HepG2 (cell line): Measurements from ENCODE around the gene DMPK. TPM values are rescaled to one million over a fixed set of nuclear protein-coding genes. Genes with fewer than 3 reads are reported as not detected.

Experiments used
- HDAC1 ChIP-seq: sonication (generic); formaldehyde crosslinking; IDR thresholded peaks from 2 replicates; pipeline ENCODE4 v1.5.1; 2020; ENCODE audit warnings: mild to moderate bottlenecking, missing genetic modification reagents
- HOXA5 ChIP-seq: sonication (generic); formaldehyde crosslinking; IDR thresholded peaks from 2 replicates; pipeline ENCODE4 v1.4.0; 2020; ENCODE audit warnings: missing genetic modification reagents
- MED8 ChIP-seq: sonication (generic); formaldehyde crosslinking; IDR thresholded peaks from 2 replicates; pipeline ENCODE4 v1.8.1; 2023; ENCODE audit warnings: mild to moderate bottlenecking, missing genetic modification reagents; ENCODE audit not compliant: insufficient replicate concordance
- MEIS1 ChIP-seq: sonication (generic); formaldehyde crosslinking; IDR thresholded peaks from 2 replicates; pipeline ENCODE4 v1.9.0; 2021; ENCODE audit warnings: mild to moderate bottlenecking, missing genetic modification reagents, moderate library complexity, borderline replicate concordance
- NFATC3 ChIP-seq: sonication (generic); formaldehyde crosslinking; IDR thresholded peaks from 2 replicates; pipeline ENCODE4 v1.5.1; 2020; ENCODE audit warnings: mild to moderate bottlenecking, missing genetic modification reagents
- PHF20 ChIP-seq: sonication (generic); formaldehyde crosslinking; IDR thresholded peaks from 2 replicates; pipeline ENCODE4 v1.5.0; 2020; ENCODE audit warnings: mild to moderate bottlenecking, missing genetic modification reagents
- PHF5A ChIP-seq: IDR thresholded peaks from one replicate; pipeline ENCODE4 v1.6.1; 2018; ENCODE audit warnings: low read depth, missing genetic modification reagents; ENCODE audit not compliant: unreplicated experiment
- SALL2 ChIP-seq: sonication (generic); formaldehyde crosslinking; IDR thresholded peaks from 2 replicates; pipeline ENCODE4 v1.8.1; 2023; ENCODE audit warnings: mild to moderate bottlenecking, missing genetic modification reagents, inconsistent platforms
- ZNF747 ChIP-seq: sonication (generic); formaldehyde crosslinking; IDR thresholded peaks from 2 replicates; pipeline ENCODE4 v1.8.1; 2023; ENCODE audit warnings: missing genetic modification reagents, mild to moderate bottlenecking, borderline replicate concordance
- ZNF75D ChIP-seq: sonication (generic); formaldehyde crosslinking; IDR thresholded peaks from 2 replicates; pipeline ENCODE4 v1.8.1; 2023; ENCODE audit warnings: missing genetic modification reagents, mild to moderate bottlenecking, borderline replicate concordance
- polyA plus RNA-seq, 8 experiments: library from polyadenylated mRNA; depleted of rRNA in 3 of 8; stranded (reverse) in 7 of 8; unstranded in 1 of 8; fragments of >200 nt; fragmentation: Illumina TruSeq in 4 of 8; extraction: Trizol in 4 of 8; gene quantifications; 2 replicates each; pipeline versions ENCODE4 v1.2.1 to v1.2.3, GENCODE V29; 2011 to 2016; ENCODE audit warnings: low read depth in 4 of 8, missing spikeins in 1 of 8, mixed read lengths in 1 of 8; ENCODE audit not compliant: insufficient read depth in 1 of 8
- total RNA-seq, 5 experiments: library from RNA; depleted of rRNA; stranded (reverse); fragments of >200 nt; fragmentation: Illumina TruSeq; extraction: Trizol; gene quantifications; 2 replicates each; pipeline ENCODE4 v1.2.3, GENCODE V29; 2016; ENCODE audit warnings: low read depth in 1 of 5
- TF ChIP-seq, protein P1 (sequence below): sonication (generic); formaldehyde crosslinking; IDR thresholded peaks from 2 replicates; pipeline ENCODE4 v1.4.0; 2020; ENCODE audit warnings: missing genetic modification reagents
- TF ChIP-seq, protein P2 (sequence below): sonication (generic); formaldehyde crosslinking; IDR thresholded peaks from 2 replicates; pipeline ENCODE4 v1.5.0; 2020; ENCODE audit warnings: mild to moderate bottlenecking, missing genetic modification reagents
- TF ChIP-seq, protein P3 (sequence below): sonication (generic); formaldehyde crosslinking; IDR thresholded peaks from 2 replicates; pipeline ENCODE4 v1.4.0; 2020; ENCODE audit warnings: missing genetic modification reagents, borderline replicate concordance
- TF ChIP-seq, protein P4 (sequence below): sonication (generic); formaldehyde crosslinking; IDR thresholded peaks from 2 replicates; pipeline ENCODE4 v1.4.0; 2020; ENCODE audit warnings: missing genetic modification reagents
- TF ChIP-seq, protein P5 (sequence below): fragments of 450-650 bp; IDR thresholded peaks from 2 replicates; pipeline ENCODE4 v1.6.1; 2016

Gene DMPK
- total and polyA plus RNA-seq, 2 of the 13 experiments (the other 11 are each of a cell fraction or from before 2014, with no cell fraction given): 5.3 to 8.8 TPM

DNA sequence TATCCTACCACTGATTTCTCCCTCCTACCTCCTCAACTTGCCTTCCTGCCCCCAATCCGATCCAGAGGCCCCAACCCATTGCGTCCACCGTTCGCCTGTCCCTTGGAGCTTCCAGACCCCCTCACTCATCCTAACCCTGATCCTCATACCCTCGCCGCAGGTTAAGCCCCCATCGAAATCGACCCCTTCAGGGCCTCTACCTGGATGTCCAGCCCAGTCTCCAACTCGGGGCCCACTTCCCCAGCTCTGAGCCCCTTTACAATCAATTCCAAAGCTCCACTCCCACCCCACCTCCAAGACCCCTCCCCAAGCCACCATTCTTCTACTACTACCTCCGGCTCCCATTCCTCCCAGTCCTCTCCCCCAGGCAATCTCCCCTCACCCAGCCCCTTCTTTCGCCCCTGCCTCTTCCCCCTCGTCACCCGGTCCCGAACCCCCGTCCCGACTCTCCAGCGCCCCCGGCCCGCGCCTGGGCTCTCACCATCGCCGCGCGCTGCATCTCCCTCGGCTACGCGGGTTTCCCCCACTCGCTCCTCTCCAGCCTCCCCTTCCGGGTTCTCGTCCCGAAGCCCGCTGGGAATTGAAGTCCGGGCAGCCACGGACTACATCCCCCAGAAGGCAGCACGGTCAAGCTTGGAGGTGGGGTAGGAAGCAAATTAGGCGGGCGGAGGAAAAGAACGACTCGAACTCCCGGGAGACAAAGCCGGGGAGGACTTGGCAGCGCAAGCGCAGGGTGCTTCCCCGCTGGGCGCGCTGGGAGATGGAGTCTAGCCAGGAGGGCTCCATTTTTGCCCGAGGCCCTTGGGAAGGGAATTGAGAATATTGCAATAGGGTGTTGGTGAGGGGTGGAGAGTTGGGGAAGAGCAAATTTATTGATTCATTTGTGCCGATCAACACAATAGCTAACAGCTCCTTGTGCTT, 51.7 kb downstream of the DMPK start, which contains the start of gene FBXO46 (continued):
- peak; percentile 53; the same call in 1 of the 2 replicates for TF ChIP-seq NFATC3 (CRISPR knock-in tag)
- TF ChIP-seq, protein P1, sequence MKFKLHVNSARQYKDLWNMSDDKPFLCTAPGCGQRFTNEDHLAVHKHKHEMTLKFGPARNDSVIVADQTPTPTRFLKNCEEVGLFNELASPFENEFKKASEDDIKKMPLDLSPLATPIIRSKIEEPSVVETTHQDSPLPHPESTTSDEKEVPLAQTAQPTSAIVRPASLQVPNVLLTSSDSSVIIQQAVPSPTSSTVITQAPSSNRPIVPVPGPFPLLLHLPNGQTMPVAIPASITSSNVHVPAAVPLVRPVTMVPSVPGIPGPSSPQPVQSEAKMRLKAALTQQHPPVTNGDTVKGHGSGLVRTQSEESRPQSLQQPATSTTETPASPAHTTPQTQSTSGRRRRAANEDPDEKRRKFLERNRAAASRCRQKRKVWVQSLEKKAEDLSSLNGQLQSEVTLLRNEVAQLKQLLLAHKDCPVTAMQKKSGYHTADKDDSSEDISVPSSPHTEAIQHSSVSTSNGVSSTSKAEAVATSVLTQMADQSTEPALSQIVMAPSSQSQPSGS: 0 out of 2 replicates have a peak, but pooled peaks have one; percentile 25
- peak; percentile 39; the same call in 1 of the 2 replicates for TF ChIP-seq HOXA5
- TF ChIP-seq, protein P2, sequence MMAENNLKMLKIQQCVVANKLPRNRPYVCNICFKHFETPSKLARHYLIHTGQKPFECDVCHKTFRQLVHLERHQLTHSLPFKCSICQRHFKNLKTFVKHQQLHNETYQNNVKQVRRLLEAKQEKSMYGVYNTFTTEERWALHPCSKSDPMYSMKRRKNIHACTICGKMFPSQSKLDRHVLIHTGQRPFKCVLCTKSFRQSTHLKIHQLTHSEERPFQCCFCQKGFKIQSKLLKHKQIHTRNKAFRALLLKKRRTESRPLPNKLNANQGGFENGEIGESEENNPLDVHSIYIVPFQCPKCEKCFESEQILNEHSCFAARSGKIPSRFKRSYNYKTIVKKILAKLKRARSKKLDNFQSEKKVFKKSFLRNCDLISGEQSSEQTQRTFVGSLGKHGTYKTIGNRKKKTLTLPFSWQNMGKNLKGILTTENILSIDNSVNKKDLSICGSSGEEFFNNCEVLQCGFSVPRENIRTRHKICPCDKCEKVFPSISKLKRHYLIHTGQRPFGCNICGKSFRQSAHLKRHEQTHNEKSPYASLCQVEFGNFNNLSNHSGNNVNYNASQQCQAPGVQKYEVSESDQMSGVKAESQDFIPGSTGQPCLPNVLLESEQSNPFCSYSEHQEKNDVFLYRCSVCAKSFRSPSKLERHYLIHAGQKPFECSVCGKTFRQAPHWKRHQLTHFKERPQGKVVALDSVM (CRISPR knock-in tag): peak; percentile 55; the same call in 1 of the 2 replicates
- no peak for TF ChIP-seq ZNF75D
- peak; percentile 65; the same call in 1 of the 2 replicates for TF ChIP-seq SALL2 (CRISPR knock-in tag)
- TF ChIP-seq, protein P3, sequence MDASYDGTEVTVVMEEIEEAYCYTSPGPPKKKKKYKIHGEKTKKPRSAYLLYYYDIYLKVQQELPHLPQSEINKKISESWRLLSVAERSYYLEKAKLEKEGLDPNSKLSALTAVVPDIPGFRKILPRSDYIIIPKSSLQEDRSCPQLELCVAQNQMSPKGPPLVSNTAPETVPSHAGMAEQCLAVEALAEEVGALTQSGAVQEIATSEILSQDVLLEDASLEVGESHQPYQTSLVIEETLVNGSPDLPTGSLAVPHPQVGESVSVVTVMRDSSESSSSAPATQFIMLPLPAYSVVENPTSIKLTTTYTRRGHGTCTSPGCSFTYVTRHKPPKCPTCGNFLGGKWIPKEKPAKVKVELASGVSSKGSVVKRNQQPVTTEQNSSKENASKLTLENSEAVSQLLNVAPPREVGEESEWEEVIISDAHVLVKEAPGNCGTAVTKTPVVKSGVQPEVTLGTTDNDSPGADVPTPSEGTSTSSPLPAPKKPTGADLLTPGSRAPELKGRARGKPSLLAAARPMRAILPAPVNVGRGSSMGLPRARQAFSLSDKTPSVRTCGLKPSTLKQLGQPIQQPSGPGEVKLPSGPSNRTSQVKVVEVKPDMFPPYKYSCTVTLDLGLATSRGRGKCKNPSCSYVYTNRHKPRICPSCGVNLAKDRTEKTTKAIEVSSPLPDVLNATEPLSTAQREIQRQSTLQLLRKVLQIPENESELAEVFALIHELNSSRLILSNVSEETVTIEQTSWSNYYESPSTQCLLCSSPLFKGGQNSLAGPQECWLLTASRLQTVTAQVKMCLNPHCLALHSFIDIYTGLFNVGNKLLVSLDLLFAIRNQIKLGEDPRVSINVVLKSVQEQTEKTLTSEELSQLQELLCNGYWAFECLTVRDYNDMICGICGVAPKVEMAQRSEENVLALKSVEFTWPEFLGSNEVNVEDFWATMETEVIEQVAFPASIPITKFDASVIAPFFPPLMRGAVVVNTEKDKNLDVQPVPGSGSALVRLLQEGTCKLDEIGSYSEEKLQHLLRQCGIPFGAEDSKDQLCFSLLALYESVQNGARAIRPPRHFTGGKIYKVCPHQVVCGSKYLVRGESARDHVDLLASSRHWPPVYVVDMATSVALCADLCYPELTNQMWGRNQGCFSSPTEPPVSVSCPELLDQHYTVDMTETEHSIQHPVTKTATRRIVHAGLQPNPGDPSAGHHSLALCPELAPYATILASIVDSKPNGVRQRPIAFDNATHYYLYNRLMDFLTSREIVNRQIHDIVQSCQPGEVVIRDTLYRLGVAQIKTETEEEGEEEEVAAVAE (CRISPR knock-in tag): peak; percentile 94
- no peak for TF ChIP-seq PHF5A (CRISPR knock-in tag)
- TF ChIP-seq MEIS1: no peak
- TF ChIP-seq PHF20 (CRISPR knock-in tag): peak; percentile 81
- TF ChIP-seq ZNF747 (CRISPR knock-in tag): no peak; the same call in 1 of the 2 replicates
- TF ChIP-seq, protein P4, sequence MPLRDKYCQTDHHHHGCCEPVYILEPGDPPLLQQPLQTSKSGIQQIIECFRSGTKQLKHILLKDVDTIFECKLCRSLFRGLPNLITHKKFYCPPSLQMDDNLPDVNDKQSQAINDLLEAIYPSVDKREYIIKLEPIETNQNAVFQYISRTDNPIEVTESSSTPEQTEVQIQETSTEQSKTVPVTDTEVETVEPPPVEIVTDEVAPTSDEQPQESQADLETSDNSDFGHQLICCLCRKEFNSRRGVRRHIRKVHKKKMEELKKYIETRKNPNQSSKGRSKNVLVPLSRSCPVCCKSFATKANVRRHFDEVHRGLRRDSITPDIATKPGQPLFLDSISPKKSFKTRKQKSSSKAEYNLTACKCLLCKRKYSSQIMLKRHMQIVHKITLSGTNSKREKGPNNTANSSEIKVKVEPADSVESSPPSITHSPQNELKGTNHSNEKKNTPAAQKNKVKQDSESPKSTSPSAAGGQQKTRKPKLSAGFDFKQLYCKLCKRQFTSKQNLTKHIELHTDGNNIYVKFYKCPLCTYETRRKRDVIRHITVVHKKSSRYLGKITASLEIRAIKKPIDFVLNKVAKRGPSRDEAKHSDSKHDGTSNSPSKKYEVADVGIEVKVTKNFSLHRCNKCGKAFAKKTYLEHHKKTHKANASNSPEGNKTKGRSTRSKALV: no peak
- TF ChIP-seq MED8 (CRISPR knock-in tag): peak; percentile 47
- peak; percentile 83 for TF ChIP-seq HDAC1 (CRISPR knock-in tag)
- TF ChIP-seq, protein P5, sequence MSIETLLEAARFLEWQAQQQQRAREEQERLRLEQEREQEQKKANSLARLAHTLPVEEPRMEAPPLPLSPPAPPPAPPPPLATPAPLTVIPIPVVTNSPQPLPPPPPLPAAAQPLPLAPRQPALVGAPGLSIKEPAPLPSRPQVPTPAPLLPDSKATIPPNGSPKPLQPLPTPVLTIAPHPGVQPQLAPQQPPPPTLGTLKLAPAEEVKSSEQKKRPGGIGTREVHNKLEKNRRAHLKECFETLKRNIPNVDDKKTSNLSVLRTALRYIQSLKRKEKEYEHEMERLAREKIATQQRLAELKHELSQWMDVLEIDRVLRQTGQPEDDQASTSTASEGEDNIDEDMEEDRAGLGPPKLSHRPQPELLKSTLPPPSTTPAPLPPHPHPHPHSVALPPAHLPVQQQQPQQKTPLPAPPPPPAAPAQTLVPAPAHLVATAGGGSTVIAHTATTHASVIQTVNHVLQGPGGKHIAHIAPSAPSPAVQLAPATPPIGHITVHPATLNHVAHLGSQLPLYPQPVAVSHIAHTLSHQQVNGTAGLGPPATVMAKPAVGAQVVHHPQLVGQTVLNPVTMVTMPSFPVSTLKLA: peak; percentile 18; the same call in 1 of the 2 replicates
